ENCODE measurements around the gene ARRDC2. TPM values are rescaled to one million over a fixed set of nuclear protein-coding genes. Genes with fewer than 3 reads are reported as not detected.
A peak's percentile ranks its signal among the peaks of the same experiment; 100 is the strongest.

Gene ARRDC2
- 10 to 100 TPM; 40.1 to 51.1 TPM for total RNA-seq

DNA sequence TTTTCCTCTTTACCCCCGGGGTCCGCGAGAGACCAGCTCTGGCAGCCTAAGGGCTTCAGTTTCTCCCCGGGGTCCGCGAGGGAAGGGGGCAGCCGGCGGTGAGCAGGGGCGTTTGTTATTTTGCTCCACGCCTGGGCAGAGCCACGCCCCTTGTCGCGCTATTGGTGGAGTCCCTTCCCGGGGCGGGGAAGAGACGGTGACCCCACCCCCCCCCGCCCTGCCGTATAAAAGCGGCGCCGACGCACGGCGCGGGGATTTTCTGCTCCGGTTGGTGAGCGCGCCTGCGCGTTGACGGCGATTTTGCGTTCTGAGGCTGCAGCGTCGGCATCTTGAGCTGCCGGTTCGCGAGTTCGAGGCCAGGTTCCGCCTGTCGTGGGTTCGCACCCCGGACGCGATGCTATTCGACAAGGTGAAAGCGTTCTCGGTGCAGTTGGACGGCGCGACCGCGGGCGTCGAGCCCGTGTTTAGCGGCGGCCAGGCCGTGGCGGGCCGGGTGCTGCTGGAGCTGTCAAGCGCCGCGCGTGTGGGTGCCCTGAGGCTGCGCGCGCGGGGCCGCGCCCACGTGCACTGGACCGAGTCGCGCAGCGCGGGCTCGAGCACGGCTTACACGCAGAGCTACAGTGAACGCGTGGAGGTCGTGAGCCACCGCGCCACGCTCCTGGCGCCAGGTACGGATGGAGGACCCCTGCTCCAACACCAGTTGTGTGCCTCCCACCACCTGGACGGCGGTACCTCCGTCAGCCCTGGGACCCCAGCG lies at the start of gene ARRDC2:
Gene ARRDC2 (plus strand): TSS at position 254 of the 757 bp plus-strand sequence. CDS start 141 bp downstream, at position 395.
- ChIA-PET POLR2A (interaction anchor here (1.0 kb wide), 1 partner anchor 37 kb away, joined by 4 read pairs; no protein-coding TSS in a partner anchor), CTCF (interaction anchor here (0.9 to 5.4 kb wide), 8 partner anchors 8 to 167 kb away, joined by 3 to 83 read pairs (median 4); partner anchors contain the start of genes CCDC124 and RPL18A)
- peak; percentile 89 for DNase-seq
- Mint-ChIP-seq H3K36me3 (ENCODE audit: low read depth) (peaks cover 45% of the 10 kb centered on the region), H3K4me3 (peak within 1 kb of the TSS; percentile 74), H3K27me3 (no peaks in the 10 kb centered on the region), H3K27ac (peak within 1 kb of the TSS; percentile 84), H3K4me1 (peaks cover 42% of the 10 kb centered on the region), H3K9me3 (no peaks in the 10 kb centered on the region)

DNA sequence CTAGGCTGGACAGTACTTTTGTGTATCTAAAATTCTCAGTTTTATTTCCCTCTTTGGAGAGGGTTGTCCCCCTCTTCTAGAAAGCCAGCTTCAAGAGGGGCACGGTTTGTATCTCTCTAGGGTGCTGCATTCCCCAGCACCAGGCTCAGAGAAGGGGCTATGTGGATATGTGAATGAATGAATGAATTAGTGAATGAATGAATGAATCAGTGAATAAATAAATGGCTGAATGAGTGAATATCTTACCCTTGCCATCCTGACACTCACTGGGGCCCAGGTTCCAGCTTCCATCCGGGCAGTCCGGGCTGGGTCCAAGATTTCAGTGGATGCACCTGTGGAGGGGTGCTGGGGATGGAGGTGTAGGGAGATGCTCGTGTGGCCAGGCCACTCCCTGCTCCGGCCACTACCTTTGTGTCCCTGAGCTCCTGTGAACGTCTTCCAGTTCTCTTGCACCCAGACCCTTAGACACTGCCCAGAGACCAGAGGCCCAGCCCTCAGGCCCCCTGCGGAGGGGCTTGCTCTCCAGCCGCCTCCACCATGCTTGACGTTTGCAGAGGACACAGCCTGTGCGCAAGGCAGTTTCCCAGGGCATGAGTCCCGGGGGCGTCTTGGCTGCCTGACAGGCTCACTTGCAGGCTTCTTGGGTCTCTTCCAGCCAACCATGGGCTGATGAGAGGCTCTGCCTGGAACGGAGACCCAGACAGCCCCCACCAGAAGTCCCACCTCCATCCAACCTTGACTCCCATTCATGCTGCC lies 43.9 kb upstream of the ARRDC2 start:
- Mint-ChIP-seq H3K9me3 (no peaks in the 10 kb centered on the region), H3K4me1 (peaks cover 4% of the 10 kb centered on the region), H3K36me3 (ENCODE audit: low read depth) (no peaks in the 10 kb centered on the region), H3K27me3 (peaks cover 45% of the 10 kb centered on the region), H3K27ac (no peak overlapping the region), H3K4me3 (no peak overlapping the region)
- no peak for DNase-seq
- POLR2A ChIA-PET, result interaction anchor here (0.6 kb wide), 1 partner anchor 14 kb away, joined by 3 read pairs; no protein-coding TSS in a partner anchor
- CTCF ChIA-PET, result no interaction called here

GRCh38 chr19:17965370-17966128 lies 42.4 kb upstream of the ARRDC2 start:
- Mint-ChIP-seq H3K9me3 (no peaks in the 10 kb centered on the region), H3K27ac (no peak overlapping the region), H3K36me3 (ENCODE audit: low read depth) (no peaks in the 10 kb centered on the region), H3K4me3 (no peak overlapping the region), H3K27me3 (peaks cover 45% of the 10 kb centered on the region), H3K4me1 (peaks cover 7% of the 10 kb centered on the region)
- ChIA-PET CTCF (interaction anchor here (1.5 to 1.7 kb wide), 2 partner anchors 10 to 28 kb away, joined by 4 to 7 read pairs; no protein-coding TSS in a partner anchor), POLR2A (no interaction called here)
- DNase-seq, result no peak

- DNase-seq, result no peak
- Mint-ChIP-seq H3K9me3 (no peaks in the 10 kb centered on the region), H3K36me3 (ENCODE audit: low read depth) (no peaks in the 10 kb centered on the region), H3K4me1 (peaks cover 7% of the 10 kb centered on the region), H3K27ac (no peak overlapping the region), H3K4me3 (no peak overlapping the region), H3K27me3 (peaks cover 45% of the 10 kb centered on the region)
- ChIA-PET CTCF (interaction anchor here (1.5 to 1.7 kb wide), 2 partner anchors 10 to 28 kb away, joined by 4 to 7 read pairs; no protein-coding TSS in a partner anchor), POLR2A (no interaction called here)
Measured at GRCh38 chr19:17966129-17966483, 41.9 kb upstream of the ARRDC2 start.

GRCh38 chr19:17966550-17967256 lies 41.3 kb upstream of the ARRDC2 start, which contains the start of gene KCNN1:
TSS of gene KCNN1 (plus strand) at chr19:17967107. CDS start at chr19:17973889, 6,782 bp downstream.
- CTCF ChIA-PET, result interaction anchor here (1.5 to 1.7 kb wide), 2 partner anchors 11 to 29 kb away, joined by 4 to 7 read pairs; no protein-coding TSS in a partner anchor
- Mint-ChIP-seq H3K4me1 (peaks cover 7% of the 10 kb centered on the region), H3K9me3 (no peaks in the 10 kb centered on the region), H3K36me3 (ENCODE audit: low read depth) (no peaks in the 10 kb centered on the region), H3K27me3 (peaks cover 45% of the 10 kb centered on the region), H3K27ac (no peak within 1 kb of the TSS), H3K4me3 (no peak within 1 kb of the TSS)
- POLR2A ChIA-PET, result interaction anchor here (0.6 kb wide), 1 partner anchor 14 kb away, joined by 3 read pairs; no protein-coding TSS in a partner anchor
- DNase-seq, result no peak

- POLR2A ChIA-PET, result interaction anchor here (0.6 kb wide), 1 partner anchor 13 kb away, joined by 3 read pairs; no protein-coding TSS in a partner anchor
- Mint-ChIP-seq H3K4me1 (peaks cover 7% of the 10 kb centered on the region), H3K27ac (no peak overlapping the region), H3K27me3 (peaks cover 49% of the 10 kb centered on the region), H3K4me3 (no peak overlapping the region), H3K36me3 (ENCODE audit: low read depth) (no peaks in the 10 kb centered on the region), H3K9me3 (no peaks in the 10 kb centered on the region)
- CTCF ChIA-PET, result no interaction called here
- no peak for DNase-seq
Measured at GRCh38 chr19:17967257-17968051, 40.5 kb upstream of the ARRDC2 start.

DNA sequence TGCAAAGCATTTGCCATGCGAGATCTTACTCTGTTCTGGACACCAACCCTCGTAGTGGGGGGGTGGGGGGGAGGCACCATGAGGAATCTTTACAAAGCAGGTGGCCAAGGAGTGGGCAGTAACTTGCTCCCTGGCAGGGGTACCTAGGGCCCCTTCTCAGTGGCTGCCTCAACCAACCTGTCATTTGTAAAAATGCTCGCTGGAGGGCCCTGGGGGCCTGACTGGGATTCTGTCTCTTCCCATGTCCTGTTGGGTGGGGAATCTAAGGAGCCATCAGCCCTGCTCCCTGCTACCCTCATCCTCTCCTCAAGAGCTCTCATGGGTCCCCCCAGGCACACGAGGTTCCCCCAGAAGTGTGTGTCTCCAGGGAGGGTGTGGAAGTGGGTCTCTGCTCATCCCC lies 39.6 kb upstream of the ARRDC2 start:
- ChIA-PET CTCF (interaction anchor here (0.9 to 1.1 kb wide), 2 partner anchors 9 to 12 kb away, joined by 3 to 7 read pairs; no protein-coding TSS in a partner anchor), POLR2A (no interaction called here)
- Mint-ChIP-seq H3K4me3 (no peak overlapping the region), H3K9me3 (no peaks in the 10 kb centered on the region), H3K36me3 (ENCODE audit: low read depth) (no peaks in the 10 kb centered on the region), H3K27me3 (peaks cover 49% of the 10 kb centered on the region), H3K4me1 (peaks cover 7% of the 10 kb centered on the region), H3K27ac (no peak overlapping the region)
- no peak for DNase-seq

- Mint-ChIP-seq H3K9me3 (no peaks in the 10 kb centered on the region), H3K27ac (no peak overlapping the region), H3K36me3 (ENCODE audit: low read depth) (no peaks in the 10 kb centered on the region), H3K27me3 (peaks cover 46% of the 10 kb centered on the region), H3K4me3 (no peak overlapping the region), H3K4me1 (peaks cover 7% of the 10 kb centered on the region)
- ChIA-PET CTCF (interaction anchor here (0.9 to 1.1 kb wide), 2 partner anchors 10 to 13 kb away, joined by 3 to 7 read pairs; no protein-coding TSS in a partner anchor), POLR2A (no interaction called here)
- DNase-seq, result no peak
Measured at GRCh38 chr19:17969096-17969792, 38.7 kb upstream of the ARRDC2 start.

DNA sequence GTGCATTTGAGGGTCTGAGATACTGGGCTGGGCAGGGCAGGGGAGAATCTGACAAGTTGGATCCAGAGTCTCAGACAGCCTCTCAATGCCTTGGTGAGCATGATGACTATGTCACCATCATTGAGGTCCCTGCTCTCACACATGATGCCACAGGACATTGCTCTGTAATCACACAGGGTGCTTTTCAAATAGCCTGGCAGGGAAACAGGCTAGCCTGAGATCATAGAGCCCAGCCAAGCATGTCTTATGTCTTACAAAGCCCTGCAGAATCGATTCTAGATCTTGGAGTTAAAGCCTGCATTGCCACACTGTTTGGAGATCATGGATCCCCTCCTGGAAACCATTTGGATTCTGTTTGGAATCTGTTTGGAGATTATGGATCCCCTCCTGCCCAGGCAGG lies 35.7 kb upstream of the ARRDC2 start:
- H3K36me3 Mint-ChIP-seq (ENCODE audit: low read depth), result no peaks in the 10 kb centered on the region
- DNase-seq, result no peak
- H3K27ac Mint-ChIP-seq, result no peak overlapping the region
- peaks cover 5% of the 10 kb centered on the region for H3K4me1 Mint-ChIP-seq
- no peaks in the 10 kb centered on the region for H3K9me3 Mint-ChIP-seq
- ChIA-PET CTCF (interaction anchor here (0.9 kb wide), 1 partner anchor 10 kb away, joined by 3 read pairs; no protein-coding TSS in a partner anchor), POLR2A (no interaction called here)
- H3K4me3 Mint-ChIP-seq, result no peak overlapping the region
- H3K27me3 Mint-ChIP-seq, result peaks cover 19% of the 10 kb centered on the region

- no peak for DNase-seq
- Mint-ChIP-seq H3K36me3 (ENCODE audit: low read depth) (no peaks in the 10 kb centered on the region), H3K4me3 (no peak overlapping the region), H3K4me1 (peaks cover 3% of the 10 kb centered on the region), H3K27ac (no peak overlapping the region), H3K27me3 (peaks cover 10% of the 10 kb centered on the region), H3K9me3 (no peaks in the 10 kb centered on the region)
- ChIA-PET CTCF (no interaction called here), POLR2A (no interaction called here)
Measured at GRCh38 chr19:17973759-17974158, 34.2 kb upstream of the ARRDC2 start.

- CTCF ChIA-PET, result no interaction called here
- Mint-ChIP-seq H3K27me3 (peaks cover 11% of the 10 kb centered on the region), H3K27ac (no peak overlapping the region), H3K4me1 (peaks cover 4% of the 10 kb centered on the region), H3K36me3 (ENCODE audit: low read depth) (no peaks in the 10 kb centered on the region), H3K9me3 (no peaks in the 10 kb centered on the region), H3K4me3 (no peak overlapping the region)
- DNase-seq, result no peak
- POLR2A ChIA-PET, result no interaction called here
Measured at GRCh38 chr19:17974551-17974950, 33.4 kb upstream of the ARRDC2 start.

Measured in activated CD4-positive, alpha-beta T cell treated with anti-CD3 and anti-CD28 coated beads, Interleukin-2, amount 10 ng/mL, durations not matched to agents 7 days and 5 days (primary cell).